NCI-H1694 (cell line): ENCODE results near the gene ADCY4.
"Not testable (repeated sequence)": the region's sequence is repeated elsewhere in the genome, so short reads cannot be mapped to it uniquely, and the experiment has no call there.

Experiments
- DNase-seq: peaks from one replicate; lab custom pipeline; 2025; lab: John Stamatoyannopoulos, UW

Gene ADCY4

DNA sequence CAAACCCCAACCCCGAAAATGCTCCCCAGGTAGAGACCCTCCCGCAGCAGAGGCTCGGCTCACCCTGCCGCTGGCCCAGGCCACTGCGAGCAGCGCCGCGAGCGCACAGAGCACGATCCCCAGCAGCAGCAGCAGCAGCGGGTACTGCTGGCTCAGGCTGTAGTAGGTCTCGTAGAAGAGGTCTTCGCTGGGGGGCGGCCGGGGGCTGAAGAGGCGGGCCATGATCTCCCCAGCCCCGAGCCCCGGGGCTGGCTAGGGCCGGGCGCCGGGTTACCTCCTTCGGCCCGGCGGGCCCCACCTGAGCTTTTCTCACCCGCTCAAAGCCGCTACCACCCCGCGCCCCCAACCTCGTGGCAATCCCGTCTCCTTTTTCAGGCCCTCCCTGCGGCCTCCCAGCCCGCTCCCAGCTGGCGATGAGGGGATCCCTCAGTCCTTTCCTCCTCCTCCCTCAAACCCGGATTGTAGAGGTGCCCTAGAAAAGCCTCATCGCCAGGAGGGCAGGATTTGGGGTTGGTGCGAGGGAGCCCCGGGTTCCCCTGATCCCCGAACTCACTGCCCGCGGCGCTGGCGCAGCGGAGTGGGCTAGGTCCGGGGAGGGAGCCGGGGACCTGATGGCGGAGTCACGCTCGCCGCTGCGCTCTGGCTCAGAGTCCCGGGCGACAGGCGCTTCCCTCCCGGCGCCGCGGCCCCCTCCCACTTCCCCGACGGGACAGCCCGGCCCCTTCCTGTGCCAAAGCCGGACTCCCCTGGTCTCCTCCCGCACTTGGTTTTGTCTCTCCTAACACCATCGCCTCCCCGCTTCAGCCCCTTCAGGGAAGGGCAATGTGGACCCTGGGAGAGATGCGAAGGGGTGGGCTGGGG lies at the start of gene ADCY4:
Gene ADCY4, minus strand, starts transcription at position 641 of the 861 bp plus-strand sequence. Its CDS starts 419 bp downstream, at position 222.
- DNase-seq: no peak

DNA sequence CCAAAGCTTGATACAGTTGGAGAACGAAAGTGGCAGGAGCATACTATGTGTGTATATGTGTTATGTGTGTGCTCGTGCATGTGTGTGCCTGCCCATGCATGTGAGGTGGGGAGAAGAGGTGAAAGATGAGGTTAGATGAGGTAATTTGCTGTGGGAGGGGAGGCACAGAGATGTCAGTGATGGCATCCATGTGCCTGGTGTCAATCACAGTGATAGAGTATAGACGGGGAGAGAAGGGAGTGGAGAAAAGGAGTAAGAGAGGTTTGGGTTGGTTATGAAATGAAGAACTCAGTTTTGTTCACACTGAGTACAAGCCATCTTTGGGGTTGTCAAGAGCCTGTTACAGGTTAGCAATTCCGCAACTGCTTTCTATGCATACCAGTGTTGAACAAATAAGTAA lies 49.3 kb upstream of the ADCY4 start:
- no peak for DNase-seq

DNA sequence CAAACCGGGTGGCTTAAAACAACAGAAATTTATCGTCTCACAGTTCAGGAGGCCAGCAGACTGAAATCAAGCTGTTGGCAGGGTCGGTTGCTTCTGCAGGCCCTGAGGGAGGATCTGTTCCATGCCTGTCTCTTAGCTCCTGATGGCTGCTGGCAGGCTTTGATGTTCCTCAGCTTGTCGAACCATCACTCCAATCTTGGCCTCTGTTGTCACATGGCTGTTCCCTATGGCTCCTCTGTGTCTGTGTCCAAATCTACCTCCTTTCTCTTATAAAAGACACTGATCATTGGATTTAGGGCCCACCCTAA lies 47.1 kb upstream of the ADCY4 start:
- no peak for DNase-seq

DNA sequence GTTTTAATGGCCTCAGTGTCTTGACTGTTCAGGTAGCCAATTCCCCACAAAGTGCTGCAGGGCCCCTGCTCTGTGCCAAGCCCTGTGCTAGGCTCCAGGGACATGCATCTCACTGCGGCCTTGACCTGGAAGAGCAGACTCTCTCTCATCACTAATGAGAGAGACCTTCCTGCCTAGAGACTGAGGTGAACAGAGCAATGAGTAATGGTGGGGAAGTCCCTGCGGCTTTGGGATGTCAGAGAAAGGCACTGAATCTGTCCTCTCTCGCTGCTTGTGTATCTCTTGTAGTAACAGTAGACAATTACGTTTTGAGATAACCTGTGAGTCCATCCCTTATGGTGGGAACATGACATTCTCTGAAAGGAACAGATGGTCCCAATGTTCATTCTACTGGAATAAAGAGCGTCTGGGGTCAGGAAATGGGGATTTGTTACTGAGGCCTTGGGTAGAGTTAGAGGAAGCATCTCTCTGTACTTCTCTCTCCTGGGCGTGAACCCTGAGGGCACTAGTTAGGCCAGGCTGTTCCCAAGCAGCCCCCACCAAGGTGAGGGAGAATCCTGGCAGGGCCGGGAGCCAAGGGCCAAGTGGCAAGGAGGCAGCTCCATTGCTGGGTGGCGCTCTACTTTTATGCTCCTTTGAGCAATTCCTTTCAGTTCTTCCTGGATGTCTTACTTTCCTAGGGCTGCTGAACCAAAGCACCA lies 46.6 kb upstream of the ADCY4 start:
- DNase-seq: peak; percentile 95

DNA sequence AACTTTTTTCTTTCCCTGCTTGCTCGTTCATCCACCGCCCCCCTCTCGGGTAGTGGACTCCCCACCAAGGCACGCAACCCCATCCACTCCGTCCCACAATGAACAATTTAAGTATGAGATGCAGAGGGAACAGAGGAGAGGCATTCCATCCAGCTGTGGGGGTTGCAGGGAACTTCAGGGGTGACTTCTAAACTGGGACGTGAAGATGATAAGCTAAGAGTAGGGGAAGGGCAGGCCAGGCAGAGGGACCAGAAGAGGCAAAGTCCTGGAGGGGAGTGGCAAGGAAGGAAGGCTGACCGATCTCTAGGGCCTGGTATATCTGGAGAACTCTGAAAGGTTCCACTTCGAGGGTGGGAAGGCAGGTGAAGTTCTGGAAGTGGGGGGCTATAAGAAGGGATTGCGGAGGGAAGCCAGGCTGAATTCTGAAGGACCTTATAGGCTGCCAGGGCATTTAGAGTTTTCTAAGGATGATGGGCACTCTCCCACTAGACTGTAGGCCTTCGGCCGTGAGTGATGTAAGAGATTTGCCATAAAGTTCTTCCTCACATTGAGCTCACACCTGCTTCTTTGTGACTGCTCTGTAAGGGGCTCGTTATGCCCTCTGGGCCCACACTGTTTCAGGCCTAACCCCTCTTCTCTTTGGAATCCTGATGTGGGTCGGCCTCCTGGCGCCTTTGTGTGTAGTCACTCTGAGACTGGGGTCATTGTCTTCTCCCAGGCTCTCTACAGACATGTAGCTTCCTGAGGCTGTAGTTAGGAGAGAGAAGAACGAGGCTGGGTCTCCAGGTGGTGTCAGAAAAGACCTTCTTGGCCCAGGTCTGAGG lies 45.2 kb upstream of the ADCY4 start:
- DNase-seq: no peak

DNA sequence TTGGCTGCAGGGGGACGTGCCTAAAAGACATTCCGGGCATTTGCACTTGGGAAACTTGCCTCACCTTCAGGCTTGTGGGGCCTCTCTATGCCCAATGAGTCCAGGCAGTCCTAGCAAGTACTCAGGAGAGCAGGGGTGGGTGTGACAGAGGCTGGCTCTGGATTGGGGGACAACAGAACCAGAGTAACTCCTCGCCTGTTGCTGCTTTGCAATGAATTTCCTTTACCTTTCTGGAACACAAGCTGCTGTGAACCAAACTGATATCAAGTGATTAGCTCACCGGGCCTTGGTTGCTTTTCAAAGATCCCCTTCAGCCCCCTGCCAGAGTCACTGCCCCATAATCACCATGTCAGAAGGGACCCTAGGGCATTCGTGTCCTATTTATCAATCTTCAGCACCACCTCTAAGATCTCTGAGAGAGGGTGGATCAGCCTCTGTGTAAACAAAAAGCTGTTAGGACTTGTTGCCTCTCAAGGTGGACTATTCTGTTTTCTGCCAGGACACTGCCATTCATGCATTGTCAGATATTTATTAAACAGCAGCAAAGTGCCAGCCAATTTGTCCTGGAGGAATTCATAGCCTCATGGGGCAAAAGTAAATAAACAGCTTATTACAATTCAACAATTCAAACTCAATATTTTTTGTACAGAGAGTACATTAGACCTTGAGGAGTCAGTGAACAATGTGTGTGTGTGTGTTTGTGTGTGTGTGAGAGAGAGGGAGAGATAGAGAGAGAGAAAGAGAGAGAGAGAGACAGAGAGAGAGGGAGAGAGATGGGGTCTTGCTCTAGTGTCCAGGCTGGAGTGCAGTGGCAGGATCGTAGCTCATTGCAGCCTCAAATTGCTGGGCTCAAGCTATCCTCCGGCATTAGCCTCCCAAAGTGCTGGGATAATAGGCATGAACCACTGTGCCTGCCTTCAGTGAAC lies 44.4 kb upstream of the ADCY4 start:
- DNase-seq: no peak

DNA sequence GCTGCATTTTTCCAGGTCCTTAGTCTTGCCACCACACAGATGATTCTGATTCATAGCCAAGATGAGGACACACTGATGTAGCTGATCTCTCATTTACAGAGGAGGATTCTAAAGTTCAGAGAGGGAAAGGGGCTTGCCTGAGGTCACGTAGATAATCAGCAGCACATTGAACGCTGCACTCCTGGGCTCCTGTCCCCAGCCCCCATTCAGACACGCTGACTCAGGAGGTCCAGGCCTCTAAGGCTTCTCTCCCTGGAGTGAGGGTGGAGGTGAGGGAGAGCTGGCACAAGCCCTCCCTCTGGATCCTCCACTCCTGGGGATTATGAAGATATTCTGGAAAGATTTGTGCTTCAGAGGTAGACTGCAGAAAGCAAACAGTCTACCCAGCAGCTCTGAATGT lies 43.5 kb upstream of the ADCY4 start:
- no peak for DNase-seq

DNA sequence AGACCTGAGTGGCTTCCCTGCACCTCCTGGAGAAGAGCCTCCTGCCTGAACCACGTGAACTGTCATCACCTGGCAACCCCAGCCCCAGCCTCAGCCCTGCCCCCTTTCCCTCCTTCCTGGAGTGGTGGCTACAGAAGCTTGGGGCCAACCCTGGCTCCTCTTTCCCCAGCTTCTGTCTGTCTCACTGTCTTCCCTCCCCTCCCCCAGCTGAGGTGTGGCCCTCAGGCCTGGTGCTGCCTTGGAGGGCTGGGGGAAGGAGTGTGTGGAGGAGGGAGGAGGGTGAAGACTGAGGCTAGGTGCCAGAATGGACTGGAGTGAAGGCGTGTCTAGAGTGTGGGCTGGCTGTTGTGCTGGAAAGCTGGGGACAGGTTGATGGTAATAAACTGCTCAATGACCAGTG lies 42.8 kb upstream of the ADCY4 start:
- DNase-seq: no peak

DNA sequence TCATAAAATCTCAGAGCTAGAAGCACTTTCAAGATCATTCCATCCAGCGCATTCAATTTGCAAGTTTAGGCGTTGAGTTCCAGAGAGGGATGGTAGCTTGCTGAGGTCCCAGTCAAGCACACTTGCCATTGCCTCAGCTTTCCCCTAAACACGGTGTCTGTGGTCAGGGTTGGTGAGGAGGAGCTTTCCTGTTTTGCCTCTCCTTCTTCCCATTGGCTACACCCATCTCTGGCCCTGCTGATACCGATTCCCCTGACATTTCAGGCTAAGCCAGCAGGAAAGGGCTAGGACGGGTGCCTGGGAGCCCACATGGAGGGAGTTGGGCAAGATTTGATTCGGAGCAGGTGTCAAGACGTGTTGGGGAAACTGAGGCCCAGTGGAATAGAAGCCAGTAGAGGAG lies 42.3 kb upstream of the ADCY4 start:
- DNase-seq: no peak

DNA sequence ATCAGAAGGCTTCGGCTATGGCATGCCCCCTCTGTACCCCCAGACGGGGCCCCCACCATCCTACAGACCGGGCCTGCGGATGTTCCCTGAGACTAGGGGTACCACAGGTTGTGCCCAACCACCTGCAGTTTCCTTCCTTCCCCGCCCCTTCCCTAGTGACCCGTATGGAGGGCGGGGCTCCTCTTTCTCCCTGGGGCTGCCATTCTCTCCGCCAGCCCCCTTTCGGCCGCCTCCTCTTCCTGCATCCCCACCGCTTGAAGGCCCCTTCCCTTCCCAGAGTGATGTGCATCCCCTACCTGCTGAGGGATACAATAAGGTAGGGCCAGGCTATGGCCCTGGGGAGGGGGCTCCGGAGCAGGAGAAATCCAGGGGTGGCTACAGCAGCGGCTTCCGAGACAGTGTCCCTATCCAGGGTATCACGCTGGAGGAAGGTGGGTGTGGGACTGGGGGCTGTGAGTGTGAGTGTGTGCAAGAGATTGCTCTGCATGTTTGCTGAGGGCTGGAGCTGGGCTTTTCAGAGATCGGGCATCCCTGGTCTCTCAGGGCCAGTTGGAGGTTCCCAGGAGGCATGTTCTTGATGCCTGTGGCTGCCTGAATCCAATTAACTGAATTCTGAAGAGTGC lies 41.7 kb upstream of the ADCY4 start:
- DNase-seq: no peak

DNA sequence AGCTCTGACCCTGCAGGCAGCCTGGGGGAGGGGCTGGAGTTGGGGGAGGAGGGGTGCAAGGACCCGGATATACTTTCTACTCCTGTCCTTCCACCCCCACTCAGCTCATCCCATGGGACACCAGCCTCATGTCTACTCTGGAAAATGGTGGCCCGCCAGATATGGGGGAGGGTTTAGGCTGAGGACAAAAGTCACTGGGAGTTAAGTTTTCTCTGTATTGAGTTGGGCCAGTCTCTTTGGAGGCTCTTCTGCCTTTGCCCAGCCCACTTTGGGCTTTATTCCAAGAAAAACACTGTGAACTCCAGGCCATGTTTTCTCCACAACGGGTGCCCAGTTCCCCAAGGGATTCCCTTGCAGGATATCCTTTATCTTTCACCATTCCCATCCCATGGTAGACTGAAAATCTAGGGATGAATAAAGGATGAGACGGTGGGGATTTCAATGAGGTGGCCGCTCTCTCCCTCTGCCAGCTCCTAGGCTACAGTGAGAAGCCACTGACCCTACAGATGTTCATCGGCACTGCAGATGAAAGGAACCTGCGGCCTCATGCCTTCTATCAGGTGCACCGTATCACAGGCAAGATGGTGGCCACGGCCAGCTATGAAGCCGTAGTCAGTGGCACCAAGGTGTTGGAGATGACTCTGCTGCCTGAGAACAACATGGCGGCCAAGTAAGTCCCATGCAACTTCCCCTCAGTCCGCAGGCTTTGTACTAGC lies 38.0 kb upstream of the ADCY4 start:
- no peak for DNase-seq

DNA sequence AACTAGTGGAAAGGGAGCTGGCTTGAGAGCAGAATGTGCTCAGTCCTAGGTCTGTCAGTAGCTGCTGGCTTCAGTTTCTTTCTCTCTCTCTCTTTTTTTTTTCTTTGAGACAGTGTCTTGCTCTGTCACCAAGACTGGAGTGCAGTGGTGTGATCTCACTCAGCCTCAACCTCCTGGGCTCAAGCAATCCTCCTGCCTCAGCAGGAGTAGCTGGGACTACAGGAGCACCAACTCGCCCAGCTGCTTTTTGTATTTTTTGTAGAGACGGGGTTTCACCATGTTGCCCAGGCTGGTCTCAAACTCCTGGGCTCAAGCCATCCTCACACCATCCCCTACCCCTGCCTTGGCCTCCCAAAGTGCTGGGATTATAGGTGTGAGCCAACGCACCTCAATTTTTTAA lies 36.7 kb upstream of the ADCY4 start:
- DNase-seq: not testable (repeated sequence)

DNA sequence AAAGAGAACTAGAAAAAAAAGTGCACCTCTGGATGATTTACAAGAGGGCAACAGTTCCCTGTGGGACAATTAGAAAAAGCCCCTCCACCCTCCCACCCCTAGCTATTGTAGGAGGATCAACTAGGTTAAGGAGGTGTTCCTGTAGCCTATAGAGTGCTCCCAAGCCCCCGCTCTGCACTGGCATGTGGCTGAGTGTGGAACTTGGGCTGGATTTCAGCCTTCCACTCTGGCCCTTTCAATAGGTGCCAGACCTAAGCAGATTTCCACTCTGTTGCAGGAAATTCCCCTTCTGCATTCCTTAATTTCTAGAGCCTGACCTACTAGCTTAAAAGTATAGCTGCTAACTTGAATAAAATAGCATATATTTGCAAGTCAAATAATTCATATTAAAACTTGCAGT lies 35.9 kb upstream of the ADCY4 start:
- DNase-seq: no peak

DNA sequence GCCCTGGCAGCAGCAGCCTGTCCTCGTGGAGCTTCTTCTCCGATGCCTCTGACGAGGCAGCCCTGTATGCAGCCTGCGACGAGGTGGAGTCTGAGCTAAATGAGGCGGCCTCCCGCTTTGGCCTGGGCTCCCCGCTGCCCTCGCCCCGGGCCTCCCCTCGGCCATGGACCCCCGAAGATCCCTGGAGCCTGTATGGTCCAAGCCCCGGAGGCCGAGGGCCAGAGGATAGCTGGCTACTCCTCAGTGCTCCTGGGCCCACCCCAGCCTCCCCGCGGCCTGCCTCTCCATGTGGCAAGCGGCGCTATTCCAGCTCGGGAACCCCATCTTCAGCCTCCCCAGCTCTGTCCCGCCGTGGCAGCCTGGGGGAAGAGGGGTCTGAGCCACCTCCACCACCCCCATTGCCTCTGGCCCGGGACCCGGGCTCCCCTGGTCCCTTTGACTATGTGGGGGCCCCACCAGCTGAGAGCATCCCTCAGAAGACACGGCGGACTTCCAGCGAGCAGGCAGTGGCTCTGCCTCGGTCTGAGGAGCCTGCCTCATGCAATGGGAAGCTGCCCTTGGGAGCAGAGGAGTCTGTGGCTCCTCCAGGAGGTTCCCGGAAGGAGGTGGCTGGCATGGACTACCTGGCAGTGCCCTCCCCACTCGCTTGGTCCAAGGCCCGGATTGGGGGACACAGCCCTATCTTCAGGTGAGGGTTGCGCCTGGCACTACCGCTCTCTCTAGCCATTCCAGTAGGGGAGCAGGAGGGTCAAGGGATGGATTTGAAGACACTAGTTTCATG lies 35.2 kb upstream of the ADCY4 start:
- DNase-seq: no peak

DNA sequence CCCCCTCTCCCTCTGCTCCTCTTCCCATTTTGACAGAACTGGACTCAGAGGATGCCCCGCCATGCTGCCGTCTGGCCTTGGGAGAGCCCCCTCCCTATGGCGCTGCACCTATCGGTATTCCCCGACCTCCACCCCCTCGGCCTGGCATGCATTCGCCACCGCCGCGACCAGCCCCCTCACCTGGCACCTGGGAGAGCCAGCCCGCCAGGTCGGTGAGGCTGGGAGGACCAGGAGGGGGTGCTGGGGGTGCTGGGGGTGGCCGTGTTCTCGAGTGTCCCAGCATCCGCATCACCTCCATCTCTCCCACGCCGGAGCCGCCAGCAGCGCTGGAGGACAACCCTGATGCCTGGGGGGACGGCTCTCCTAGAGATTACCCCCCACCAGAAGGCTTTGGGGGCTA lies 34.6 kb upstream of the ADCY4 start:
- no peak for DNase-seq

DNA sequence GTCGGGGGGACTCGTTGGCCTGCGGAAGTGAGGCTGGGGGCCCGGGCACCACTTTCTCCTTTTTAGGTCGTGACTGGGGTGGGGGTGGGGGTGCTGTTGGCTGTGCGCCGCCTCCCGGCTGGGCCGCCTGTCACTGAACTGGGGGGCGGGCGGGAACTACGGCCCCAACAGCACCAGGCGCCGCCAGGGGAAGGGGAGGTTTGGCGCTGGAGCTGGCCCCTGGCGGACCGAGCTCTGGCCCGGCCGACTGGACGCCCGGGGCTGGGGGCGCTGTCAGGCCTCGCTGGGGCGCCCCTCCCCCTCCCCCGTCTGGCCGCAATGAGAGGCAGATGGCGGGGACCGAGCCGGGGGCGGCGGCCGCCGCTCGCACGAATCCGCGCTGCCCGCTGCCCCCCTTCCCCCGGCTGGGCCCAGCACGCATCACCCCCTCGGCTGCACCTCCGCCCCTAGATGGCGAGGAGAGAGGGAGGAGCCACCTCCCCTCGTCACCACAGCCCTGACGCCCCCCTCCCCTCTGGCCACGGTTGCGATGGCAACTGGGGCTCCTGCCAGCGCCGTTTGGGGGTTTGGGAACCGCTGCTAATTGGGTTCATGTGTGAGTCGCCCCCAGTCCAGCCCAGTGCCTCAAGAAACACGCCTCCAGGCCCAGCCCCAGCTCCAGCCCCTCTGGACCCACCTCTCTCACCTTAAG lies 33.8 kb upstream of the ADCY4 start:
- DNase-seq: peak; percentile 76

DNA sequence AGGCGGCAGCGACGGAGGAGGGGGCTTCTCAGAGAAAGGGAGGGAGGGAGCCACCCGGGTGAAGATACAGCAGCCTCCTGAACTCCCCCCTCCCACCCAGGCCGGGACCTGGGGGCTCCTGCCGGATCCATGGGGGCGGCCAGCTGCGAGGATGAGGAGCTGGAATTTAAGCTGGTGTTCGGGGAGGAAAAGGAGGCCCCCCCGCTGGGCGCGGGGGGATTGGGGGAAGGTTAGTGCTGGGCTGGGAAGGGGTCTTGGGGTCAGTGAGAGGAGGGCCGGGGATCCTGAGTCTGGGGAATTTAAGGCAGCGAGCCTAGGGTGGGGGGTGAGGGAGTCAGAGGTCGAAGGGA lies 33.3 kb upstream of the ADCY4 start:
- no peak for DNase-seq

DNA sequence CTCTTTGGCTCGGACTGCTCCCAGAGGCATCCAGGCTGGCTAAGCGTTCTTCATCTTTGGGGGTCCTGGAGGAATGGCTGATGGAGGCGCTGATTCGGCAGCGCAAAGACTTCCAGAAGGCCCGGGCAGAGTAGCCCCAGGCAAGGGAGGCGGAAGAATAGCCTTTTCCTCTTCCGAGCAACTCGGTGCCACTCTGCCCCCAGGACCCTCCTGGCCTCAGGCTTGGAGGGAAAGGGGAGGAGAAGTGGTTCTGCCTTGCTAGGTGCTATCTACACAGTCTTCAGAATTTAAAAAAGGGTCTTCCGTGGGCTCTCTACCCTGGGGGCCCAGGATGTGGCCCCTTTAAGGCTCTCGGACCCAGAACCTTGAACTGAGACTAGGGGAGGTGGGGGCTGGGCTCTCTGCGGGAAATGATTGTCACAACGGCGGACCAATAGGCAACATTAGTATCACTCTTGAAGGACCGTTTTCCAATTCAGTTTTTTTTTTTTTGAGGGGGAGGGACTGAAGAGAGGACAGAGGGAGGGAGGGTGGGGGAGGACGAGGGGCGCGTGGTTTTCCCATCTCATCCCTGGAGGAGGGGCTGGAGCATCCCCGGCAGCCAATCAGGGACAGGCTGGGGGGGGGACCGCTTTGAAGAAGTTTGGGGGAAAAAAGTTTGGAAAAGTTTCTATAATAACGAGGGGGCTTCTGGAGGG lies 32.8 kb upstream of the ADCY4 start, which contains the start of gene NFATC4:
Gene NFATC4, plus strand, starts transcription at position 671 of the 698 bp plus-strand sequence. CDS start 157 bp downstream, outside the sequence.
- peak; percentile 98 for DNase-seq
